HCT116 (cell line): ENCODE measurements around the gene PRKAG2.

ENCODE experiments used
- CEBPB ChIP-seq: IDR thresholded peaks from 2 replicates; pipeline ENCODE4 v1.6.1; 2012; ENCODE audit warnings: low read depth
- JUND ChIP-seq: IDR thresholded peaks from 2 replicates; pipeline ENCODE4 v1.6.1; 2012

GRCh38 chr7:151712810-151713125 is 164.1 kb downstream of the PRKAG2 start:
- TF ChIP-seq CEBPB, result no peak
- no peak for TF ChIP-seq JUND
